22Rv1 (cell line): ENCODE results near the gene INSL4.

Experiments used
- H3K27ac ChIP-seq: fragments of 450-650 bp; 2 replicates; pipeline ENCODE4 v1.5.1; 2017
- ZFX ChIP-seq: fragments of 450-650 bp; IDR thresholded peaks from 2 replicates; pipeline ENCODE4 v1.6.1; 2017; ENCODE audit warnings: antibody characterized with exemption, borderline replicate concordance
- TF ChIP-seq, protein P1 (sequence below): fragments of 450-650 bp; IDR thresholded peaks from 2 replicates; pipeline ENCODE4 v1.5.1; 2017; ENCODE audit warnings: mild to moderate bottlenecking

INSL4 gene

DNA sequence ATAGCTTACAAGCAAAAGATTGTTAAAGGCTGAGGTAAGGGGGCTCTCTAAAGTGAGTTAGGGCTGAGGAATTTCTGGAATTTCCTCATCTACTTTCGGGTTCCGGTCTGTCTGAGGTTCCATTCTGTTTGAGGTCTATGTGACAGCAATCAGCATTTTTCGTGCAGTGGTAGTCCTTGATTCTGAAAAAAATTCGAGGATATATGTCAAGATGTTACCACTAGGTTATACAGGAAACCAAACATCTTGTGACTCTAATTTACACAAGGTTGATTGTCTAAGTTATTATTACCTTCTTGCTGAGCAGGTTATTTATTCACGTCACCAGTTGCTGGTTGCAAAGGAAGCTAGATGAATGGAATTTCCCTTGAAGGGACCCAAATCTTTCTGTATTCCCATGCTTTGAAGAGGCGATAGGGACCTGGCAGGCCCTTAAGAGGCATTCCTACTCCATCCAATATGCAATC lies 38.1 kb downstream of the INSL4 start:
- TF ChIP-seq, protein P1, sequence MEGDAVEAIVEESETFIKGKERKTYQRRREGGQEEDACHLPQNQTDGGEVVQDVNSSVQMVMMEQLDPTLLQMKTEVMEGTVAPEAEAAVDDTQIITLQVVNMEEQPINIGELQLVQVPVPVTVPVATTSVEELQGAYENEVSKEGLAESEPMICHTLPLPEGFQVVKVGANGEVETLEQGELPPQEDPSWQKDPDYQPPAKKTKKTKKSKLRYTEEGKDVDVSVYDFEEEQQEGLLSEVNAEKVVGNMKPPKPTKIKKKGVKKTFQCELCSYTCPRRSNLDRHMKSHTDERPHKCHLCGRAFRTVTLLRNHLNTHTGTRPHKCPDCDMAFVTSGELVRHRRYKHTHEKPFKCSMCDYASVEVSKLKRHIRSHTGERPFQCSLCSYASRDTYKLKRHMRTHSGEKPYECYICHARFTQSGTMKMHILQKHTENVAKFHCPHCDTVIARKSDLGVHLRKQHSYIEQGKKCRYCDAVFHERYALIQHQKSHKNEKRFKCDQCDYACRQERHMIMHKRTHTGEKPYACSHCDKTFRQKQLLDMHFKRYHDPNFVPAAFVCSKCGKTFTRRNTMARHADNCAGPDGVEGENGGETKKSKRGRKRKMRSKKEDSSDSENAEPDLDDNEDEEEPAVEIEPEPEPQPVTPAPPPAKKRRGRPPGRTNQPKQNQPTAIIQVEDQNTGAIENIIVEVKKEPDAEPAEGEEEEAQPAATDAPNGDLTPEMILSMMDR, result no peak
- TF ChIP-seq ZFX, result no peak
- no peak overlapping the region for H3K27ac ChIP-seq

DNA sequence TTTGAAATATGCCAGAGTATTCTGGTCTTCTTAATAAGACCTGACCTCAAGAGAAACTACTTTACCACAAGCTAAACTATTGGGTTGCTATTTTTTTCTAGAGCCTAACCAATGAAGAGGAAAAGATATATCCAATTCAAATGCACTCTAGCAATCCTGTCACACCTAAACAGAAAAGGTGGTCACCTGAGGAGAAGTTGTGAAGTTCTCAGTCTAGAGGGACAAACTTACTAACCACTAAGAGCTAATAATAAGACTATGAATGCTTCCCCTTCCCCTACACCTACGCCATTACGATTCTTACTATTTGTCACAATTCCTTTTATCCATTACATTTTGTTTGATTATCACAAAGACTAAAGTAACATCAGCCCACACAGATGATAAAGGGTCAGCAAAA lies 43.6 kb downstream of the INSL4 start:
- no peak overlapping the region for H3K27ac ChIP-seq
- no peak for TF ChIP-seq ZFX
- TF ChIP-seq, protein P1, result no peak

DNA sequence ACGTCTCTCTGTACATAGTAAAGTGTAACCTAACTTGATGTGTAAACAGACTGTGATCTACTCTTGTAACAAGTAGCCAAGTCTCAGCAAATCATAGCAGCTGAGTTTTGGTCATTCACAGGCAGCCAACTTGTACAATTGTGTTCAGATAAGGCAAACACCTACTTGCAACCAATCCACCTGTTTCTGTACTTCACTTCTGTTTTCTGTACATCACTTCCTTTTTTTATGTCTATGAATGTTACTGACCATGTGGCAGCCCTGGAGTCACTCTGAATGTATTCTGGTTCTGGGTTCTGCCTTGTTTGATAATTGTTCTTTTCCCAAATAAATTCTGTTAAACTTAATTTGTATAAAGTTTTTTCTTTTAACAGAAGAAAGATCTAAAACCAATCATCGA lies 47.3 kb downstream of the INSL4 start:
- TF ChIP-seq, protein P1, result no peak
- TF ChIP-seq ZFX, result no peak
- H3K27ac ChIP-seq, result no peak overlapping the region
